Esophagus muscularis mucosa (tissue), 4 donors: Measurements from ENCODE around the gene KDELR1. TPM values are rescaled to one million over a fixed set of nuclear protein-coding genes. Genes with fewer than 3 reads are reported as not detected.

Experiments used
- DNase-seq: peaks from one replicate; pipeline ENCODE4 v3.0.0-alpha.2; 2017; ENCODE audit errors: extremely low spot score
- H3K27ac ChIP-seq, 4 donors: fragments of 200-600 bp; sonication (generic); replicated peaks in 1 of 4; 1 replicate in 3 of 4; 2 replicates in 1 of 4; pipeline ENCODE4 v1.5.1; 2016 to 2019; ENCODE audit warnings: mild to moderate bottlenecking in 1 of 4
- H3K27me3 ChIP-seq, 4 donors: fragments of 200-600 bp; sonication (generic); one replicate each; pipeline versions ENCODE4 v1.5.1 to v1.6.0; 2016 to 2019
- H3K36me3 ChIP-seq, 4 donors: fragments of 200-600 bp; sonication (generic); one replicate each; pipeline ENCODE4 v1.5.1; 2016 to 2019
- H3K4me1 ChIP-seq, 4 donors: fragments of 200-600 bp; sonication (generic); one replicate each; pipeline ENCODE4 v1.5.1; 2016 to 2019
- H3K4me3 ChIP-seq, 4 donors: fragments of 200-600 bp; sonication (generic); 1 replicate in 2 of 4; 2 replicates in 2 of 4; pipeline ENCODE4 v1.5.1; 2016 to 2019; ENCODE audit warnings: mild to moderate bottlenecking in 4 of 4, moderate library complexity in 1 of 4
- H3K9me3 ChIP-seq, 4 donors: fragments of 200-600 bp; sonication (generic); 1 replicate in 3 of 4; 2 replicates in 1 of 4; pipeline ENCODE4 v1.5.1; 2016 to 2019
- CTCF ChIP-seq, 3 experiments: fragments of 200-600 bp in 2 of 3; fragments of 450-650 bp in 1 of 3; sonication (generic) in 2 of 3; IDR thresholded peaks; one replicate each; pipeline ENCODE4 v1.5.1; 2017 to 2019; ENCODE audit warnings: antibody characterized with exemption in 3 of 3, mild to moderate bottlenecking in 2 of 3, moderate library complexity in 1 of 3
- EP300 ChIP-seq: sonication (generic); formaldehyde crosslinking; IDR thresholded peaks from one replicate; pipeline ENCODE4 v1.6.1; 2017; ENCODE audit warnings: antibody characterized with exemption
- POLR2A ChIP-seq: fragments of 450-650 bp; IDR thresholded peaks from one replicate; pipeline ENCODE4 v1.6.1; 2017; ENCODE audit warnings: antibody characterized with exemption, moderate library complexity, mild to moderate bottlenecking, low read depth
- POLR2AphosphoS5 ChIP-seq, 2 donors: sonication (generic); formaldehyde crosslinking; IDR thresholded peaks; one replicate each; pipeline ENCODE4 v1.6.1; 2017; ENCODE audit warnings: antibody characterized with exemption in 2 of 2
- WGBS: methylation state at CpG from one replicate; pipeline ENCODE4 v1.1.5; 2018; 5-methylcytosine and 5-hydroxymethylcytosine counted together
- intact Hi-C: fragments of 100-400 bp; cut with DNase I; formaldehyde crosslinking; loops from one replicate; pipeline ENCODE4 v1.15.1; 2023
- total RNA-seq, 4 donors: library from RNA; depleted of rRNA; stranded (reverse); fragments of >200 nt; gene quantifications; one replicate each; pipeline versions ENCODE4 v1.1.0 to v1.2.1, GENCODE V29; 2016

Gene KDELR1
- total RNA-seq, 4 donors from 2014 or later: 55.2 to 105 (median 77.6) TPM

- TF ChIP-seq POLR2AphosphoS5 (IDR thresholded peaks at IDR 0.05) (peak; percentile 17 to 37), CTCF (IDR thresholded peaks at IDR 0.05) (no peak), POLR2A (no peak)
- Histone ChIP-seq H3K27me3 (peaks cover 7 to 58% (median 47%) of the 10 kb centered on the region in 4 donors), H3K9me3 (no peaks in the 10 kb centered on the region), H3K4me1 (peaks cover 19 to 49% (median 33%) of the 10 kb centered on the region in 4 donors), H3K27ac (no peak overlapping the region), H3K36me3 (no peaks in the 10 kb centered on the region), H3K4me3 (peak overlapping the region; percentile 44 to 62 (median 46))
- 45% methylated on average over 11 of the region's 104 CpGs for WGBS
- no peak for DNase-seq
- intact Hi-C loops: no loop called here
Observed at GRCh38 chr19:48398375-48399235, 7.3 kb upstream of the KDELR1 start.

- Histone ChIP-seq H3K4me3 (peak overlapping the region; percentile 44 to 62 (median 46)), H3K4me1 (peaks cover 22 to 54% (median 38%) of the 10 kb centered on the region in 4 donors), H3K27ac (no peak overlapping the region), H3K36me3 (no peaks in the 10 kb centered on the region), H3K9me3 (no peaks in the 10 kb centered on the region), H3K27me3 (peaks cover 7 to 63% (median 52%) of the 10 kb centered on the region in 4 donors)
- whole genome bisulfite sequencing: 9% methylated on average over 16 of the region's 17 CpGs
- no peak for TF ChIP-seq CTCF (IDR thresholded peaks at IDR 0.05)
- intact Hi-C loops: no loop called here
- DNase-seq: no peak
Observed at GRCh38 chr19:48398102-48398374, 6.7 kb upstream of the KDELR1 start.

- peaks cover 22 to 54% (median 38%) of the 10 kb centered on the region in 4 donors for H3K4me1 ChIP-seq
- no peak overlapping the region for H3K27ac ChIP-seq
- no peak for TF ChIP-seq POLR2AphosphoS5 (IDR thresholded peaks at IDR 0.05)
- no peak for TF ChIP-seq EP300
- TF ChIP-seq CTCF (IDR thresholded peaks at IDR 0.05): no peak
- no peak for TF ChIP-seq POLR2A
- peak overlapping the region; percentile 44 to 62 (median 46) for H3K4me3 ChIP-seq
- no peaks in the 10 kb centered on the region for H3K9me3 ChIP-seq
- WGBS: 65% methylated on average over 22 of the region's 22 CpGs
- DNase-seq: no peak
- peaks cover 7 to 69% (median 54%) of the 10 kb centered on the region in 4 donors for H3K27me3 ChIP-seq
- intact Hi-C loops: no loop called here
- H3K36me3 ChIP-seq: no peaks in the 10 kb centered on the region
Observed at GRCh38 chr19:48397263-48398101, 6.1 kb upstream of the KDELR1 start.

GRCh38 chr19:48396824-48397176 lies 5.4 kb upstream of the KDELR1 start:
- WGBS: no CpG with 5 or more reads among the region's 2 CpGs
- H3K9me3 ChIP-seq: no peaks in the 10 kb centered on the region

More at GRCh38 chr19:48396824-48397176, 5.4 kb upstream of the KDELR1 start:
- intact Hi-C loops: no loop called here
- H3K36me3 ChIP-seq: no peaks in the 10 kb centered on the region
- no peak for TF ChIP-seq POLR2AphosphoS5 (IDR thresholded peaks at IDR 0.05)
- no peak for TF ChIP-seq EP300
- TF ChIP-seq POLR2A: no peak
- peaks cover 7 to 76% (median 57%) of the 10 kb centered on the region in 4 donors for H3K27me3 ChIP-seq
- H3K4me3 ChIP-seq: no peak overlapping the region
- H3K27ac ChIP-seq: no peak overlapping the region
- peaks cover 22 to 55% (median 38%) of the 10 kb centered on the region in 4 donors for H3K4me1 ChIP-seq
- DNase-seq: no peak
